Stimulated activated CD8-positive, alpha-beta memory T cell treated with anti-CD3 and anti-CD28 coated beads, Interleukin-4, amount 100 ng/mL, for 1 hour (primary cell): ENCODE data around the gene BBIP1.

Experiments
- DNase-seq, 2 donors: peaks; one replicate each; pipeline ENCODE4 v3.0.0-alpha.2; 2020; ENCODE audit warnings: low read depth in 2 of 2, low spot score in 1 of 2

Gene BBIP1

DNA sequence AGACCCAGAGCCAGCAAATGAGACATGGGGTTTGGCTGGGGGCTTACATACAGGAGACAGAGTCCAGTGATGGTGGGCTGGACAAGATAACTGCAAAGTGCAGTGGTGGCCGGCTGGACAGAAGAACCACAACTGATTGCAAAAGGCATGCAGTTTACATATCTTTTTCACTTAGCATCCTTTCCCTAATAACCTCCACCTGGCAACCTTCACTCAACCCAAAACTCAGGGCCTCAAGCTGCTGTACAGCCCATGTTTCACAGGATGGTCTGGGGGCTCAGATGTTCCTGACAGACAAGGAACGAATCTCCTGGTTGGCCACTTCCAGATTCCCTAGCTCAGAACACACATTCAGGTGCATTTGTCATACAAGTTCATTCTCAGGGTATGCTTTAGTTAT is 55.0 kb downstream of the BBIP1 start:
- DNase-seq, result no peak

DNA sequence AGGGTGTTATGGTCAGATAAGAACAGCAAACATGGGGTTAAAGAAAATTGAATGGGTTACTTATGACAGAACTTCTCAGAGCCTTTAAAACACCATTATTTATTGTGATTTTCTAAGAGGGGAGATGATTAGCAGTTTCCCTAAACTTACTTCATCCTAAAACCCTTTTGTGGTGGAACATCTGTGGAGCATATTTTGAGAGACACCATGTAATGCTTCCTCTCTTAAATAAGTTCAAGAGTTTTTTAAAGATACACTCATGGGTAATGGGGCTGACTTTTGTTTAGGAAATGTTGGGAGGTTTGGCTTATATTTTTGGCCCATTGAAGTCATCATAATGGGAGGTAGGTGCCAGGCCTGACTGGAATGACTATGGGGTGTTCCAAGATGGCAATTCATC is 55.6 kb downstream of the BBIP1 start:
- no peak for DNase-seq

DNA sequence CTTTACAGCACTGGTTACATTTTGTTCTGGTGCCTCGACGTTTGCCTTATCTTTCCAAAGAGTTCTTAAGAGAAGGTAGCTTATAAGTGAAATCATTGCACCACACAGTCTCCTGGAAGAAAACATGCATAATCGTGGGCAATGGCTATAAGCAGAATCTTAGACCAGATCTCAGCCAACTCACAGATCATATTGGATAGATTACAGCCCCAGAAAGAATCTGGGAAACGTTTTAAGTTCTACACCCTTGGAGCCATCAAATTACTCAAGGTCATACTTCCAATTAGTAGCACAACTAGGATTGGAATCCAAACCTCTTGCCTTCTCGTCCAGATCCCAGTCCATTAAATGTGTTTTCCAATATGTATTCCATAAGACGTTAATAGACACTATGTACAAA is 56.0 kb downstream of the BBIP1 start:
- no peak for DNase-seq

DNA sequence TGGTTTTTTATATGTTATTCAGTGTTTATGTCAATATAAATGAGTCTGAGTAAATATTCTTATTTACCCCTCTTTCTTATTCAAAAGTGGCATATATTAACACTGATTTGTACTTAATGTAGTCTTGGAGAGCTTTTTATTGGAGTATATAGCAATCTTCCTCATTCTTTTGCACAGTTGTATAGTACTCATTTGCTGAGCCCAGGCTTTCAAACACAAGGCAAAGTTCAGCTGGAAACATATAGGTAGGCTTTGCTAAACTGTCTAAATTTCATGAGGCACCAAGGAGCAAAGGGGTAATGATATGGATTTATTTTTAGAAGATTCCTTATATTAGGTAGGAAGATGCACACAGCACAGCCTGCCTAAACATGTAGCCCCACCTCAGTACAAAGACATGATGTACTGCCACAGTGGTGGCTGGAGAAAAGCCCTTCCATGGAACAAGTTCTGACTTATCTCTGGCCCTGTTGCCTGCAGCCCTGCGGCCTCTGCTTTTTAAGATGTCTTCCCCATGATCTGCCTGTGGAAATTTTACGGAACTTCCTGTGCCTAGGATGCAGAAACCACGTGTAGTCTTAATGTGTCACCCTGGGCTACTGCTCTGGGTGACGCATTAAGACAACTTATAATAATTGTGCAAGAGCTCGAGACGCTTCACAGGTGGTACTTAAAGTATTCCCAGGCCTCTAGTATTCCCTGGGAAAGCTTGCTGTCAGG is 56.9 kb downstream of the BBIP1 start:
- no peak for DNase-seq

DNA sequence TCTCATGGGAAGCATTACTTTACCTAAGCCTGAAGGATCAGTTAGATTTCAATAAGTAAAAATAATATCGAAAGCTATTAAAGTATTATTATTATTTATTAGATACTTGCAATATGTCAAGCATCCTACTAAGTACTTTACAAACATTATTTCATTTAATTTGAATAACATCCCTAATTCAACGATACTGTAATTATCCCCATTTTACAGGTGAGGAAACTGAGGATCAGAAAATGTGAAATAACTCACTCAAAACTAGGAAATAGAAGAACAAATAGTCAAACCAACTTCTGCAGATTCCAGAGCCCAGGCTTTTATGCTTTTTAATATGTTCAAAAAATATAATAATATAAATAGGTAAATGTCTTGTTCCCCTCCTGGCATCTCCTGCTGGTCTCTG is 57.5 kb downstream of the BBIP1 start:
- no peak for DNase-seq

DNA sequence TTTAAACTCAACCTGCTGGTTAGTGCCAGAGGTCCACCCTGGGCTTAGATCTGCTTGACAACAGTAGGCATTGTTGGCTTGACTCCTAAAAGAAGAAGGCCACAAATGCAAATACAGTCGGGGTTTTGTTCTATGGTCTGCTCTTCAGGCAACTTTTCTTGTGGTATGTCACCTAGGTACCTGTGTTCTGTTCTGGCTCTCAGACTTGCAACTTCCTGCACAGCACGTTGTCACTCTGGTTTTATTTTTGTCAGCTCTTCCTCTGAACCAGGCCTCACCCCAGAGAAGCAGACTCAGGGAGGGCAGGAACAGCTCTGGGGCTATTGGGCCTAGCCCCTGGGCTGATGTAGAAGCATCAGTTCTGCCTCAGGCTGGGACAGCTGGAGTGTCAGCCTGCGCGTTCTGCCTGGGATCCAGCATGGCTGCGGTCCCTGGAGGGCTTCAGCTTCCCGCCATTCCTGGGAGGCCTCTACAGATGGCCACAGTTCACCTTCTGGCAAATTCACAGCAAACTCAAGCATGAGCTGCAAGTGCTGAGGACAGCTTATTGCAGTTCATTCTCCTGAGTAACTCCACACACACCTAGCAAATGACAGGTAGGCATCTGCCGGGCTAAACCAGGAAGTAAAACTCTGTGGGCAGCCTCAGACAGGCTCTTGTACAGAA is 58.3 kb downstream of the BBIP1 start:
- no peak for DNase-seq

DNA sequence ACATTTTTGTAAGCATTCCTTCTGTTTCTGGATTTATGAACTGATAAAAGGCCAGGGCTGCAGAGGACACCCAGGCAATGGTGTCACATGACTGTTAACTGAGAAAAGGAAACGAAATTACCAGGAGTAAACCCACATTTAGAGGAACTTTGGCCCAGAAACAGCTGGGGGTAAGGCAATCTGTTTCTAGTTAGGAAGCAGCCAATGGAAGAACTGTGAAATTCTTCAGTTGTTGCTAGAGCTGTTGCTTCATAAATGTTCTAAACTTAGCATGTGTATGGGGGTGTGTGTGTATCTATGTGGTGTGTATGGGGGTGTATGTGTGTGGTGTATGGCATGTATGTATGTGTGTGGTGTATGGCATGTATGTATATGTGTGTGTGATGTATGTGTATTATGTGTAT is 59.0 kb downstream of the BBIP1 start:
- DNase-seq, result no peak

DNA sequence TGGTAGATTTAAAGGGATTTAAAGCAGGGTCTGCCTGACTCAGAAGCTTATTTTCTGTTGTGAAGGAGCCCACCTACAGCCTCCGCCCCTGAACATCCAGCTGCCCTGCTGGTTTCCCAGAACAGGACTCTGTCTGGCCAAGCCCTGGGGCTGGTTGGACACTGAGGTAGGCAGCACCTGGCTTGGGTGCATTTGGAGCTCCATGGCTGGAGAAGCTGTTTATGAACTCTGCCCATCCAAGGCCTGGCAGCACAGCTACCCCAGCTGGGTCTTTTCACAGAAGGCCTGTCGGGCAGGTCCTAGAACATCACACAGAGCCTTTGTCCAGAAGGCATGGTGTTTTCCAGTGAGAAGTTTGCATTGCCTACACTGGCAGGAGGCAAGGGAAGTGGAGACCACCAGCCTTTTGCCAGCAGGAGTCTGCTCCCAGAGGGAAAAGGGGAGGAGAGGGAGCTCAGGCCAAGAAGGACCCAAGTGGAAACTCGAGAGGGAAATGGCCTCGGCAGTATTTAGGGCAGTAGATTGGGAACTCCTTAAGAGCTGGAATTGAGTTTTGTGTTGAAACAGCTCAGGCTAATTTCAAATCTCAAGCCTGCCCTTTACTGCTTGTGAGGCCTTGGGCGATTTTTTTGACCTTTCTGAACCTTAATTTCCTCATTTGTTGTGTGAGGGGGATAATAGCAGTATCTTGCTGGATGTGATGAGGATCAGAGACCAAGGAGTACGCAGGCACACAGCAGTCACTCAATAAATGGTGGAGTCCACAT is 59.6 kb downstream of the BBIP1 start:
- no peak for DNase-seq

DNA sequence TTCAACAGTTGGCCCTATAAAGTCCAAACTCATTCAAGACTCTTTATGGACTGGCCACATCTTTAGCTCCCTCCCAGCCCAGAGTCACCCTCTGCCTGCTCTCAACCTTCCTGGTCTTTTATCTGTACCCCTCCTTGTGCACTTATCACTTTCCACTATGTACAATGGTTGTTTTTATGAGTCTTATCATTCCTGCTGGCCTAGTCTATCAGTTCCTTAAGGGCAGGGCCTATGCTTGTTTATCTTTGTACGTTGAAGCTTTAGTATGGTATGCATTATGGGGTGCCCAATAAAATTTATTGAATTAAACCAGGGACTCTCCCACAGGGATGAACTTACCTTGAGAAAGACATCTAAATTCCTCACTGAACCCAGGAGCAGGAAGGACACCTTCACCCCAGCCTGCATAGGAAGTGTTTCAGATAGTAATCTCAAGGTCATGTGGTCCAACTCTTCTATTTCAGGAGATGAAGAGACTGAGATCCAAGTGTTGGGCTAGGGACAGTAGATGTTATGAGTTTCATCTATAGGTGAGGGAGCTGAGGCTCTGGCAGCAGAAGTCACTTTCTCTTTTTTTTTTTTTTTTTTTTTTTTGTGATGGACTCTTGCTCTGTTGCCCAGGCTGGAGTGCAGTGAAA is 60.6 kb downstream of the BBIP1 start:
- no peak for DNase-seq

DNA sequence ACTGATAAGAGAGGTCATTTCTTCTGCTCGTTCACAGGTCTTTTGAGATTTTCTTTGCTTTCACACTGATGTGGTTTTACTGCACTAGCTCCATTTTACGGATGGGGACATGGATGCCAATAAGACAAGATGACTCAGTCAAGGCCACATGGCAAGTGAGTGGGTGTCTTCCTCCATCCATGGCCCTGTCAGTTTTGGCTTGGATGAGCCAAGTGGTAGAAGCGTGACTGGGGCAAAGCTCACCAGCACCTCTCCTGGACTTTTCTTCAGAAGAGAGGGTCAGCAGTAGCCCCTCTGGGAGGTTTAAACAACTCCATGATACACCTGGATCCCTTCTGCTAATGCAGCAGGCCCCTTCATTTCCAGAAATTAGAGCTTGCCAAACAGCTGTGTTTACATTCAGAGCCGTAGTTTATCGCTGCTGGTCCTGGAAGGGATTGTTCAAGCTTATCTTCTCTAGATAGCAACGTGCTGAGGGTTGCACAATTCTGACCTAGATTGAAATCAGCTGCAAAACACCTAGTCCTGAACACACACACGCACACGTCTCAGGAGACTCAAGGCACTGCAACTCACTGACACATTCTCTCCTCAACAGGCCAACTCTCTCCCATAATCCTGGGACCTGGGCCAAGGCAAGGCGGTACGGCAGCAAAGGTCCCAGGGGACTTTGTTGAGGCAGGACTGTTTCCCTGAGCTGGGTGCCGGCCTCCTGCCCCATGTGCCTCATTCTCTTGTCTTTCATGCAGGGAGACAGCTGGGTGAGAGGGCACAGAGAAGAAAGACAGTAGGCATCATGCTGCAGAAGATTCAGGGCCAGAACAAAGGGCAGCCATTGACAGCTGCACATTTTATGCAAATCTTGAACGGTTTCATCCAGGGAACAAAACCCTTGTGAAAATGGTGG is 61.5 kb downstream of the BBIP1 start:
- DNase-seq, result no peak

DNA sequence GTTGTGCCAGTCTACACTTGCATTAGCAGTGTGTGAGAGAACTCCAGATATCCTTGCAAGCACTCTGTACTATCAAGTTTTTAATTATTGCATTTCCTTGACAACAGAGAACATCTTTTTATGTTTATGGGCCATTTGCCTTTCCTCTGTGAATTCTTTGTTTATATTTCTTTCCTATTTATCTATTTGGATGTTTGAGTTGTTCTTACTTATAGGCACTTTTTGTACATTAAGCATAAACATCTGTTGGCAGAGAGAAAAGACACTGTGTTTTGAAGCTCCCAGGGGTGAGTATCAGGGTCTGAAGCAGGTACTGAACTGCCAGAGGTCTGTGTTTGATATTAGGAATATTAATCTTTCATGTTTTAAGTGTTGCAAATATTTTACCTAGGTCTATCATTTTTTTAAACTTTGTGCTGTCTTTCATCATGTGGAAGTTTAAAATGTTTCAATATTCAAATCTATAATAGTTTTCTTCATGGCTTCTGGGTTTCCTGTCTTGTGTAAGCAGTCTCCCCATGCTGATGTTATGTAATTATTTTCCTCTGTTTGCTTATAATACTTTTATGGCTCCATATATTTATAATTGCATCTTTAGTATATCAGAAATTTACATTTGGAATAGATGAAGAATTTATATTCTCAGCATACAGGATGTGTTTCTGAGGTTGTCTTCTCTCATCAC is 64.9 kb downstream of the BBIP1 start:
- no peak for DNase-seq

DNA sequence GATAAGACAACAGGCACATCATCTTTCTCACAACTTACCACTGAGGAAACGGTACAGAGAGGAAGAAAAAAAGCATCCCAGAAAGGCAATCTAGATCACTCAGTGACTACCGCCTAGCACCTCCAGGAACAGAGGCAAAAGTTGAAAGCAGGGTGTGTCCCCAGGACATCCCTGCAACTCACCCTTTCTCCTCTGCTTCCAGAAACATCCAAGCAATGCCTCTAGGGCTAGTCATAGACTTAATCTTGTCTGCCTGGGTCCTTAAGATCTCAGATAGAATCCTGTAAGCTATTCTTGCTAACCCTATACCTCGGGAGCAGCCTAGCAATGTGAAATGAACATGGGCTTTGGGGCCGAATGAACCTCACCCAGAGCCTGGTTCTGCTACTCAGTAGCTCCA is 66.0 kb downstream of the BBIP1 start:
- no peak for DNase-seq

DNA sequence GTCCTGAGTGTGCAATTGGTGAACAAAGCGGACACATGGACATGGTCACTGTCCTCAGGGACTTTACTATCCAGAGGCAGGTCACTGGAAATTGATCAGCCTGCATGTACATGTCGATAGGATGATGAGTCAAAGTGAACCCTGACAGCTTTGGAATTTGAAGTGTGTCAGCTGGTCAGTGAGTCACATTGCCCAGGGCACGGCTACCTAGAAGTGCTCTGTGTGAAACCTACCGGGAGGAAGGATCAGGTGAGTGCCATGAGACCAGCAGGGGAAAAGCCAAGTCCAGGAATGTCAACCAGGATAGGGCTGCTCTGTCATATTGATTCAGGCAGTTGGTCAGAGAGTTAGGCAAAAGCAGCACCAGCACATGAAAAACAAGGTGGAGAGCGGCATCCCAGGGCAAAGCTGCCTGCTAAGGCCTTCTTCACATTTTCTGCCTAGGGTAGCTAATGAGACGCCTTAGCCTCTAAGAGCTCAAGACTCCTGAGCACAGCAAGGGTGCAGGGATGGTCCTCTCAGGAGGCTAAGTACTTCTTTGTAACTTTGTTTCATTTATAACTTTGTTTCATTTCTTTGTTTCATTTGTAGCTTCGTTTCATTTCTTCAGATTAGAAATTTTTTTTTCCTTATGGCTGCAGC is 66.6 kb downstream of the BBIP1 start:
- no peak for DNase-seq

DNA sequence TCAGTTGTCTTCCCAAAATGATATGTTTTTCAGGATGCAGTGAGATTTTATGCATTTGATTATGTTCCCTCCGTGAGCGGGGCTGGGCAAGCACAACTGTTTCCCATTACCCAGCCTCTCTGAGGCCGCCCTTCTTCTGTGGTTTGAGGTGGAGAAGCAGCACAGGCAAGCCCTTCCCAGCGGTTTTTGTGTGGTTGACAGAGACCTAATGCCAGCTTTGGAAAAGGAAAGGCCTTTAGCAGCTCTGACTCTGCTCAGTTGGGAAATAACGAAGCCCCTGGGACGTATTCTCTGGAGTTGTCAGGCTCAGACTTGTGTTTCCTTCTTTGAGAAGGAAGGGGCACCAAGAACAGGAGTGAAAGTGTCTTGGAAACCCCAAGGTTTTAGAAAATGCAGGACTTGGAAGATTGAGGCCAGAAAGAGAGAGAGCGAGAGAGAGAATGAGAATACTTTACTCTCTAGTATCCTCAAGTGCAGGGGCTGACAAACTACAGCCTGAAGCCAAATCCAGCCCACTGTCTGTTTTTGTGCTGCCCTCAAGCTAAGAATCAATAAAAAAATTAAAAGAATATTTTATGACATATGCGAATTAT is 67.9 kb downstream of the BBIP1 start:
- DNase-seq, result no peak

DNA sequence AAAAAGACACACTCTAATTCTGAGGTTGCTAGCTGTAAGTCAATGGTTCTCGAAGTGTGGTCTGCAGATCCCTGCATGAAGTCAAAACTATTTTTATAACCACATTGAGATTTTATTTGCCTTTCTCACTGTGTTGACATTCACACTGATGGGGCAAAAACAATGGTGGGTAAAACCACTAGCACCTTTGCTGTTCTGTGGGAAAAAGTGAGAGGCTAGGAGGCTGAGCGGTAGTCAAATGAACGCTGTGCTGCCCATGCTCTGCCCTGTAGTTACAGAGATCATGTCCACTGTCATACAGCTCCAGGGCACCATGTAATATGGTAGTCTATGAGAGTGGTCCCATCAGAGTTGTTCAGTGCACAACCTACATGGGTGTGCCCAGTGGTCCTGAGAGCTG is 68.9 kb downstream of the BBIP1 start:
- DNase-seq, result no peak
